Neural progenitor cell (in vitro differentiated cells): ENCODE data around the gene RLF.

Source experiments
- EZH2 ChIP-seq: fragments of 200-600 bp; sonication (generic); IDR thresholded peaks from 2 replicates; pipeline ENCODE4 v1.6.1; 2017; ENCODE audit warnings: antibody characterized with exemption, mild to moderate bottlenecking, moderate library complexity
- TF ChIP-seq, protein P1 (sequence below): fragments of 200-600 bp; sonication (generic); IDR thresholded peaks from 2 replicates; pipeline ENCODE4 v1.5.1; 2017; ENCODE audit warnings: antibody characterized with exemption, mild to moderate bottlenecking

DNA sequence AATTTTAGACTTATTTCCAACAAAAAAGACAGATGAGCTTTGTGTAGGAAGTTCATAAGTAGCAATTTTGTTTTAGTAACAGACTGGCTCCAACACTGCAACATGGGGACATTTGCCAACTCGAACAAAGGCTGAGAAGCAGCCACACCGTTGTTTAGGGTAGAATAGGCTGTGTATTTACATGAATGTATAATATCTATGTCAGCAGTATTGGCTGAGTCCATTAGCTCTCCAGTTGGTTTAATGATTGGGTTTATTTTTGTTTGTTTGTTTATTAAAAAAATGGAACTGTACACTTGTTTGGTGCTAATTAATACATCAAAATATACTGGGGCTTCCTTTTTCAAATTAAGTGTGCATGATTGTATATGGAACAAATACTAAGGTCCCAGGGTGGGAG lies 79.2 kb downstream of the RLF start:
- TF ChIP-seq, protein P1, sequence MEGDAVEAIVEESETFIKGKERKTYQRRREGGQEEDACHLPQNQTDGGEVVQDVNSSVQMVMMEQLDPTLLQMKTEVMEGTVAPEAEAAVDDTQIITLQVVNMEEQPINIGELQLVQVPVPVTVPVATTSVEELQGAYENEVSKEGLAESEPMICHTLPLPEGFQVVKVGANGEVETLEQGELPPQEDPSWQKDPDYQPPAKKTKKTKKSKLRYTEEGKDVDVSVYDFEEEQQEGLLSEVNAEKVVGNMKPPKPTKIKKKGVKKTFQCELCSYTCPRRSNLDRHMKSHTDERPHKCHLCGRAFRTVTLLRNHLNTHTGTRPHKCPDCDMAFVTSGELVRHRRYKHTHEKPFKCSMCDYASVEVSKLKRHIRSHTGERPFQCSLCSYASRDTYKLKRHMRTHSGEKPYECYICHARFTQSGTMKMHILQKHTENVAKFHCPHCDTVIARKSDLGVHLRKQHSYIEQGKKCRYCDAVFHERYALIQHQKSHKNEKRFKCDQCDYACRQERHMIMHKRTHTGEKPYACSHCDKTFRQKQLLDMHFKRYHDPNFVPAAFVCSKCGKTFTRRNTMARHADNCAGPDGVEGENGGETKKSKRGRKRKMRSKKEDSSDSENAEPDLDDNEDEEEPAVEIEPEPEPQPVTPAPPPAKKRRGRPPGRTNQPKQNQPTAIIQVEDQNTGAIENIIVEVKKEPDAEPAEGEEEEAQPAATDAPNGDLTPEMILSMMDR = no peak
- TF ChIP-seq EZH2 = no peak
